H1 (cell line): ENCODE data around the gene FBP1. TPM values are rescaled to one million over a fixed set of nuclear protein-coding genes. Genes with fewer than 3 reads are reported as not detected.

ENCODE experiments used
- HDAC2 ChIP-seq, 2 experiments: fragments of 300-600 bp in 1 of 2; sonication (generic) in 1 of 2; IDR thresholded peaks; 2 replicates each; pipeline ENCODE4 v1.6.1; 2011 to 2012; ENCODE audit warnings: low read depth in 2 of 2, low read length in 2 of 2, mild to moderate bottlenecking in 2 of 2, moderate library complexity in 2 of 2, borderline replicate concordance in 1 of 2, inconsistent platforms in 1 of 2
- HDAC6 ChIP-seq: IDR thresholded peaks from one replicate; pipeline ENCODE4 v1.7.1; 2012; ENCODE audit warnings: low read depth, mild to moderate bottlenecking, inconsistent platforms, low read length, moderate library complexity
- JUN ChIP-seq: IDR thresholded peaks from 2 replicates; pipeline ENCODE4 v1.6.1; 2011; ENCODE audit warnings: low read depth, mild to moderate bottlenecking, improper control_type of control experiment, low read length
- KDM4A ChIP-seq: IDR thresholded peaks from one replicate; pipeline ENCODE4 v1.7.1; 2012; ENCODE audit warnings: low read depth, mild to moderate bottlenecking, moderate library complexity, low read length, inconsistent platforms; ENCODE audit not compliant: severe bottlenecking
- NRF1 ChIP-seq: IDR thresholded peaks from 2 replicates; pipeline ENCODE4 v1.6.1; 2011; ENCODE audit warnings: mild to moderate bottlenecking, low read depth, low read length, improper control_type of control experiment
- POLR2A ChIP-seq, 2 experiments: IDR thresholded peaks; 1 replicate in 1 of 2; 2 replicates in 1 of 2; pipeline ENCODE4 v1.6.1; 2011; ENCODE audit warnings: low read depth in 2 of 2, low read length in 2 of 2, mild to moderate bottlenecking in 2 of 2; ENCODE audit errors: control extremely low read depth in 1 of 2
- SP1 ChIP-seq: IDR thresholded peaks from 2 replicates; pipeline ENCODE4 v1.6.1; 2011; ENCODE audit warnings: low read depth, low read length
- TBP ChIP-seq: IDR thresholded peaks from 2 replicates; pipeline ENCODE4 v1.6.1; 2011; ENCODE audit warnings: low read depth, low read length, improper control_type of control experiment
- TCF12 ChIP-seq: IDR thresholded peaks from 2 replicates; pipeline ENCODE4 v1.6.1; 2011; ENCODE audit warnings: low read depth, mild to moderate bottlenecking, low read length
- polyA plus RNA-seq, 7 experiments: library from polyadenylated mRNA; depleted of rRNA in 3 of 7; stranded (reverse) in 5 of 7; unstranded in 2 of 7; fragments of >200 nt in 5 of 7; fragments of 200-250 nt in 2 of 7; gene quantifications; 1 replicate in 5 of 7; 2 replicates in 1 of 7; 4 replicates in 1 of 7; pipeline versions ENCODE4 v1.2.1 to v1.2.3, GENCODE V29; 2011 to 2013; ENCODE audit warnings: missing spikeins in 2 of 7, mixed read lengths in 2 of 7
- total RNA-seq: library from RNA; stranded (reverse); fragmentation: NEBNext Ultra II Directional; extraction: Animal tissue kit (Norgen Biotek cat#: 25700); gene quantifications from 2 replicates; pipeline ENCODE4 v1.2.1, GENCODE V29; 2021
- TF ChIP-seq, protein P1 (sequence below): IDR thresholded peaks from 2 replicates; pipeline ENCODE4 v1.6.1; 2012; ENCODE audit warnings: inconsistent platforms

Gene FBP1
- total and polyA plus RNA-seq, 2 of the 8 experiments (the other 6 are each of a cell fraction or from before 2014, with no cell fraction given), result 1.0 to 4.1 TPM

DNA sequence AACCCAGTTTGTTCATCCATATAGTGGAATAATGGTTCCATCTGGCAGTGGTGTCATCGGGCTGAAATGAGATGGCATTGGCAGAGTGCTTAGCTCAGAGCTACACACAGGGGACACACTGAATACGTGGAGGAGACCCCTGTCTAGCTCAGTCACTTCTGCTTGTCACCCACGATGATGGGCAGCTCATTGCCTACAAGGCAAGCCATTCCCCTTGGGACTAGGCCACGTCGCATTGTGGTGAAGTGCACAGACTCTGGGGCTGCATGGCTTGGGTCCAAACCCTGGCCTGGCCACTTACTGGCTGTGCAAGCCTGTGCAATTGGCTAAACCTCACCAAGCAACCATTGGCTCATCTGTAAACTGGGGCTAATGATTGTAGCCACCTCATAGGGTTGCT, 3.2 kb upstream of the FBP1 start (continued):
- no peak for TF ChIP-seq HDAC6
- TF ChIP-seq TBP, result no peak
- no peak for TF ChIP-seq HDAC2 (IDR thresholded peaks at IDR 0.05; ENCODE audit: borderline replicate concordance in 1 of 2, low read depth in 2 of 2, low read length in 2 of 2)
- TF ChIP-seq NRF1, result no peak
- TF ChIP-seq, protein P1, sequence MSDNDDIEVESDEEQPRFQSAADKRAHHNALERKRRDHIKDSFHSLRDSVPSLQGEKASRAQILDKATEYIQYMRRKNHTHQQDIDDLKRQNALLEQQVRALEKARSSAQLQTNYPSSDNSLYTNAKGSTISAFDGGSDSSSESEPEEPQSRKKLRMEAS, result no peak
- no peak for TF ChIP-seq KDM4A
- no peak for TF ChIP-seq SP1
- TF ChIP-seq TCF12, result no peak
- TF ChIP-seq POLR2A (IDR thresholded peaks at IDR 0.05; ENCODE audit: control extremely low read depth in 1 of 2, low read depth in 2 of 2, low read length in 2 of 2), result no peak
- TF ChIP-seq JUN, result no peak
